OCI-LY3 (cell line): ENCODE results near the gene ADAMTSL5.

ENCODE experiments used
- H2AFZ ChIP-seq: fragments of 200-600, 300-600 bp; shearing (Covaris generic); 2 replicates; pipeline ENCODE4 v1.6.0; 2014; ENCODE audit warnings: antibody characterized with exemption, low read depth, low read length
- H3K27ac ChIP-seq: fragments of 200-600, 300-600 bp; sonication (generic); 2 replicates; pipeline ENCODE4 v1.5.1; 2014; ENCODE audit warnings: mild to moderate bottlenecking, low read length, moderate library complexity, mixed read lengths
- H3K27me3 ChIP-seq: fragments of 200-600, 300-600 bp; sonication (generic); 2 replicates; pipeline ENCODE4 v1.6.1; 2014; ENCODE audit warnings: low read depth, low read length, mixed read lengths
- H3K36me3 ChIP-seq: fragments of 200-600, 300-600 bp; sonication (generic); replicated peaks from 2 replicates; pipeline ENCODE3; 2014; ENCODE audit warnings: low read depth, low read length, mixed read lengths
- H3K4me1 ChIP-seq: fragments of 300-600, 200-600 bp; sonication (generic); 2 replicates; pipeline ENCODE4 v1.6.1; 2014; ENCODE audit warnings: low read length, mixed read lengths
- H3K4me2 ChIP-seq: fragments of 200-600, 300-600 bp; sonication (generic); 2 replicates; pipeline ENCODE4 v1.6.1; 2014; ENCODE audit warnings: low read length, mixed read lengths
- H3K4me3 ChIP-seq: fragments of 300-600, 200-600 bp; sonication (generic); 2 replicates; pipeline ENCODE4 v1.5.1; 2014; ENCODE audit warnings: antibody characterized with exemption, mild to moderate bottlenecking, low read length, moderate library complexity
- H3K79me2 ChIP-seq: fragments of 300-600, 200-600 bp; shearing (Covaris generic); 2 replicates; pipeline ENCODE4 v1.6.1; 2014; ENCODE audit warnings: mild to moderate bottlenecking, low read length, mixed read lengths
- H3K9ac ChIP-seq: fragments of 300-600, 200-600 bp; shearing (Covaris generic); 2 replicates; pipeline ENCODE4 v1.6.0; 2014; ENCODE audit warnings: mild to moderate bottlenecking, low read length, moderate library complexity
- H3K9me3 ChIP-seq: fragments of 200-600, 300-600 bp; shearing (Covaris generic); 2 replicates; pipeline ENCODE4 v1.6.1; 2014; ENCODE audit warnings: low read length, mixed read lengths; ENCODE audit not compliant: insufficient read depth
- H4K20me1 ChIP-seq: fragments of 200-600, 300-600 bp; sonication (generic); 2 replicates; pipeline ENCODE4 v1.6.1; 2016; ENCODE audit warnings: low read length, mixed read lengths; ENCODE audit not compliant: insufficient read depth
- EZH2phosphoT487 ChIP-seq: fragments of 200-600 bp; shearing (Covaris generic); IDR thresholded peaks from 2 replicates; pipeline ENCODE4 v1.6.1; 2018; ENCODE audit warnings: antibody characterized with exemption, mixed run types, low read depth
- TF ChIP-seq, protein P1 (sequence below): fragments of 200-600, 300-600 bp; sonication (generic); IDR thresholded peaks from 2 replicates; pipeline ENCODE4 v1.5.1; 2014; ENCODE audit warnings: antibody characterized with exemption, low read length, low read depth

The ADAMTSL5 gene

DNA sequence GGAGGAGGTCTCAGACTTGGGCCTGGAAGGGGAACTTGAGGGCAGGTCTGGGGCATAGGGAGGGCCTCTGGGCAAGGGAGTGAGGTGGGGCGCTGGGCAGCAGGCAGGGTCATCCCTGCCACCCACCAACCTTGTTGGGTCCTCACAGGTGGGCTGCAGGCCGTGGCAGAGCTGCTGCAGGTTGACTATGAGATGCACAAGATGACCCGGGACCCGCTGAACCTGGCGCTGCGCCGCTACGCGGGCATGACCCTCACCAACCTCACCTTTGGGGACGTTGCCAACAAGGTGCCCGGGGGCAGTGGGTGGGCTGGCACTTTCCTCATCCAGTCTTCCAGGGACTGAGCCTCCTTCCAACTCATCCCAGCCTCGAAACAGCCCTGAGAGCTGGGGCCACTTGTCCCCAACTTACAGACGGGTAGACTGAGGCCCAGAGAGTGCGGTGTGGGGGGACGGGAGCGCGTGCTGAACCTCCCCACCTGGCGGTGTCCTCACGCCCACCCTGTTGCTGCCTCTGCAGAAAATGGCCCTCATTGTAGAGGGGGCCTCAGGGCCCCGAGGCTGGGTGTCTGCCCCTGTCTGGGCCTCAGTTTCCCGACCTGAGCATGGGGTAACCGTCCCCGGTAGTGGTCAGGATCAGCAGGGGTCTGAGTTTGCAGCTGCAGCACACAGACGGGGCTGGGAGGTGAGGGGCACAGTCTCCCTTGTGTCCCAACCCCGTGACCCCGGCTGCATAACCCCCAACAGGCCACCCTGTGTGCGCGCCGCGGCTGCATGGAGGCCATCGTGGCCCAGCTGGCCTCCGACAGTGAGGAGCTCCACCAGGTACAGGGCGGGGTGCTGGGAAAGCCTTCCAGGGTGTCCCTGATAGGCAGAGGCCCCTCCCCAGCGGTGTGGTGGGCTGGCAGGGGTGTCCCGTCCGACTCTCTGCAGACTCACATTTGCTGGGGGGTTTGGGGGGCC is 52.5 kb downstream of the ADAMTSL5 start:
- Histone ChIP-seq H3K4me3 (no peak overlapping the region), H4K20me1 (peaks cover 3% of the 10 kb centered on the region; the same call in 1 of the 2 replicates), H3K9me3 (no peaks in the 10 kb centered on the region), H3K36me3 (no peaks in the 10 kb centered on the region), H3K4me1 (peaks cover 7% of the 10 kb centered on the region), H2AFZ (no peak overlapping the region), H3K27me3 (no peaks in the 10 kb centered on the region), H3K27ac (no peak overlapping the region), H3K79me2 (no peaks in the 10 kb centered on the region), H3K4me2 (no peak overlapping the region), H3K9ac (no peak overlapping the region)
- TF ChIP-seq EZH2phosphoT487, result no peak
- TF ChIP-seq, protein P1, sequence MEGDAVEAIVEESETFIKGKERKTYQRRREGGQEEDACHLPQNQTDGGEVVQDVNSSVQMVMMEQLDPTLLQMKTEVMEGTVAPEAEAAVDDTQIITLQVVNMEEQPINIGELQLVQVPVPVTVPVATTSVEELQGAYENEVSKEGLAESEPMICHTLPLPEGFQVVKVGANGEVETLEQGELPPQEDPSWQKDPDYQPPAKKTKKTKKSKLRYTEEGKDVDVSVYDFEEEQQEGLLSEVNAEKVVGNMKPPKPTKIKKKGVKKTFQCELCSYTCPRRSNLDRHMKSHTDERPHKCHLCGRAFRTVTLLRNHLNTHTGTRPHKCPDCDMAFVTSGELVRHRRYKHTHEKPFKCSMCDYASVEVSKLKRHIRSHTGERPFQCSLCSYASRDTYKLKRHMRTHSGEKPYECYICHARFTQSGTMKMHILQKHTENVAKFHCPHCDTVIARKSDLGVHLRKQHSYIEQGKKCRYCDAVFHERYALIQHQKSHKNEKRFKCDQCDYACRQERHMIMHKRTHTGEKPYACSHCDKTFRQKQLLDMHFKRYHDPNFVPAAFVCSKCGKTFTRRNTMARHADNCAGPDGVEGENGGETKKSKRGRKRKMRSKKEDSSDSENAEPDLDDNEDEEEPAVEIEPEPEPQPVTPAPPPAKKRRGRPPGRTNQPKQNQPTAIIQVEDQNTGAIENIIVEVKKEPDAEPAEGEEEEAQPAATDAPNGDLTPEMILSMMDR, result no peak

DNA sequence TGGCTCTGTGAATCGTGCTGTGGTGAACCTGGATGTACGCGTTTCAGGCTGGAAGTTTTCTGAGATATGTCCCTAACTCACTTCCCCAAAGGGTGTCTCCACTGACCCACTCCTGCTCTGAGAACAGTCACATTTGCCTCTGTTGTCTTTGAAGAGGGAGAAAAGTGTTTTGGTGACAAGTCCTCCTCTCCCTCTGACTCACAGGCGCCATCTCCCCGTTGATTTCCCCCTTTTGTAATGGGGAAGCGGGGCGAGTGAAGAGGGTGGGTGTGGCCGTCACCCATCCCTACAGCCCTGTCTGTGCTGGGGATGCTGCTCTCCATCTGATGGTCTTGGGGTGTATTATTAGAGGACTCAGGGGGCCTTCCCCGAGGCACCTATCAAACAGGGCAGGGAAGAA is 53.3 kb downstream of the ADAMTSL5 start:
- no peak overlapping the region for H3K27ac ChIP-seq
- no peak overlapping the region for H3K4me3 ChIP-seq
- no peak for TF ChIP-seq EZH2phosphoT487
- TF ChIP-seq, protein P1, result no peak

DNA sequence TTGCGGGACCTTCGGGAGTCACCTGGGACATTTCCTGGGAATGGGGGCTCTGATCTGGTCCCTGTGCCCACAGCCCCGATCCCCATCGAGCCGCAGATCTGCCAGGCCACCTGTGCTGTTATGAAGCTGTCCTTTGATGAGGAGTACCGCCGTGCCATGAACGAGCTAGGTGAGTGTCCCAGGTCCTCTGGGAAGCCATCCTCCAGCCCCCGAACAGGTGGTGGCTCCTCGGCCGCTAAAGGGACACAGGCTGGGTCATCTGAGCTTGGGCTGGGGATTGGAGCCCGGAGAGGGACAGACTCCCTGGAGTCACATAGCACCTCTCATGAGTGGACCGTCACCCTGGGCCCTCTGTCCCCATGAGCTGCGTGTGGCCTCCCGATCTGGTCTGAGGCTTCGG is 54.9 kb downstream of the ADAMTSL5 start:
- H3K79me2 ChIP-seq, result no peaks in the 10 kb centered on the region
- no peak overlapping the region for H3K27ac ChIP-seq
- H3K9ac ChIP-seq, result no peak overlapping the region
- H4K20me1 ChIP-seq, result peaks cover 3% of the 10 kb centered on the region; the same call in 1 of the 2 replicates
- H2AFZ ChIP-seq, result no peak overlapping the region
- peaks cover 7% of the 10 kb centered on the region for H3K4me1 ChIP-seq
- no peaks in the 10 kb centered on the region for H3K9me3 ChIP-seq
- H3K4me3 ChIP-seq, result no peak overlapping the region
- H3K36me3 ChIP-seq, result no peaks in the 10 kb centered on the region
- H3K4me2 ChIP-seq, result no peak overlapping the region
- TF ChIP-seq EZH2phosphoT487, result no peak
- TF ChIP-seq, protein P1, result no peak
- no peaks in the 10 kb centered on the region for H3K27me3 ChIP-seq

More for the DNA sequence above, 53.3 kb downstream of the ADAMTSL5 start:
- H2AFZ ChIP-seq, result no peak overlapping the region
- H3K36me3 ChIP-seq, result no peaks in the 10 kb centered on the region
- H3K4me2 ChIP-seq, result no peak overlapping the region
- H3K9me3 ChIP-seq, result no peaks in the 10 kb centered on the region
- H3K9ac ChIP-seq, result no peak overlapping the region
- H3K27me3 ChIP-seq, result no peaks in the 10 kb centered on the region
- no peaks in the 10 kb centered on the region for H3K79me2 ChIP-seq
- H3K4me1 ChIP-seq, result peaks cover 7% of the 10 kb centered on the region
- H4K20me1 ChIP-seq, result peaks cover 3% of the 10 kb centered on the region; the same call in 1 of the 2 replicates

DNA sequence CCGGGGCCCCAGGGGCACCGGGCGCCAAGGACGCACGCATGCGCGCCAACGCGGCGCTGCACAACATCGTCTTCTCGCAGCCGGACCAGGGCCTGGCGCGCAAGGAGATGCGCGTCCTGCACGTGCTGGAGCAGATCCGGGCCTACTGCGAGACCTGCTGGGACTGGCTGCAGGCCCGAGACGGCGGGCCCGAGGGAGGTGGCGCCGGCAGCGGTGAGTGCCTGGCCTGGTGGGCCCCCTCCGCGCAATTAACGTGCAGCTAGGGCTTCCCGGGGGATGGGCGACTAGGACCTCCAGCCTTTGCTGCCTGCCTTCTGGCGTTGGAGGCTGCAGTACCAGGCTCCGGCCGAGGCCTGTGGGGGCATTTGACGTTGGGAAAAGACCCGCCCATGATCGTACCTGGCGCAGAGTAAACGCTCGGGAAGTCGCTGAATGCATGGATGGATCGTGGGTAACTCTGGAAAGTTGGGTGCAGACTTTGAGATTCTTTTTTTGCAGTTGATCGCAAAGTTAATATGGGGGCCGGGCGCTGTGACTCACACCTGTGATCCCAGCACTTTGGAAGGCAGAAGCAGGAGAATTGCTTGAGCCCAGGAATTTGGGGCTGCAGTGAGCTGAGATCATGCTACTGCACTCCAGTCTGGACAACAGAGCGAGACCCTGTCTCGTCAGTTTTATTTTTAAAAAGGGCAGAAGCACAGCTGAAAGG is 55.6 kb downstream of the ADAMTSL5 start:
- H3K27me3 ChIP-seq, result no peaks in the 10 kb centered on the region
- H2AFZ ChIP-seq, result no peak overlapping the region
- H3K36me3 ChIP-seq, result no peaks in the 10 kb centered on the region
- H3K4me3 ChIP-seq, result no peak overlapping the region
- H3K9ac ChIP-seq, result no peak overlapping the region
- H3K9me3 ChIP-seq, result no peaks in the 10 kb centered on the region
- peaks cover 3% of the 10 kb centered on the region; the same call in 1 of the 2 replicates for H4K20me1 ChIP-seq
- H3K27ac ChIP-seq, result no peak overlapping the region
- peaks cover 7% of the 10 kb centered on the region for H3K4me1 ChIP-seq
- no peaks in the 10 kb centered on the region for H3K79me2 ChIP-seq
- TF ChIP-seq, protein P1, result no peak
- no peak for TF ChIP-seq EZH2phosphoT487
- no peak overlapping the region for H3K4me2 ChIP-seq
